ENCODE measurements around the gene ASNS.
A peak's percentile ranks its signal among the peaks of the same experiment; 100 is the strongest.

ASNS gene

DNA sequence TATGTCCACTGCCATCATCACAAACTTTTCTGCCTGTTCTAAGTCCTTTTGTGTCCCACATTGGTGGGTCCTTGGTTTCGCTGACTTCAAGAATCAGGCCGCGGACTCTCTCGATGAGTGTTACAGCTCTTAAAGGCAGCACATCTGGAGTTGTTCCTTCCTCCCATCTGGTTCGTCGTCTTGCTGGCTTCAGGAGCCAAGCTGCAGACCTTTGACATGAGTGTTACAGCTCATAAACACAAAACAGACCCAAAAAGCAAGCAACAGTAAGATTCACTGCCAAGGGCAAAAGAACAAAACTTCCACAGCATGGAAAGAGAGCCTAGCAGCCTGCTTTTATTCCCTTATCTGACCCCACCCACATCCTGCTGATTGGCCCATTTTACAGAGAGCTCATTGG, 30.2 kb downstream of the ASNS start:
- DNase-seq: no peak

DNA sequence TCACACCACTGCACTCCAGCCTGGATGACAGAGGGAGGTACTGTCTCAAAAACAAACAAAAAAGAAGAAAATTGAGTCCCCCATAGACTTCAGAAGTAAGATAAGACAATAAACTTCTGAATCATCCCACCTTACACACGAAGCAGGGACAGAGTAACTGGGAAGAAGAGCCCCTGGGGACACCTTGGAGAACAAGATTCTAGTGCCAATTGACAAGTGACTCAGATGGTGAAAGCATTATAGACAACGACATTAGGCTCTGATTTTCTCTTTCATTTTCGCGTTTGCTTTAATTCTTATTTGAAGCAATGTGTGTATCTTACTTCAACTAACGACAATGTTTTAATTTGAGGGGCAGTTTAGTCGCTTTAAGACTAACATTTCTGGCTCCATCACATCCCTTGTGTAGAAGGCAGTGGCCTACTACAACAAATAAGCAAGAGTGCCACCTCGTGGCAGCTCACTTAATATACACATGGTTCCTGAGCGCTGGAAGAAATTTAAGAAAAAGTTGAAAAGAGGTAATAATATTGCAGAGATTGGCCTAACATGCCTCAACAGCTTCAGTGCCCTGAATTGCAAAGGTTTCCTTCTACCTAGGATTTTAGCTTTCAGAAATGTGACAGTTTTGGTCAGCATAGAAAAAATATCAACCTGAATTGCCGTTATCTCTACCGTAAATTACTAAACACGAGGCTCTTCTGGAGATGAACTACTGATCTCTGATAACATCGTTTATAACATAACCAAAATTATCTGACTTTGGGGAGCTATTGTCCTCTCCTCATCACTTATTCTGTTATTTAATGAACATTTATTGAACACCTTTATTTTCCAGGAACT, 36.7 kb downstream of the ASNS start:
- DNase-seq: peak; percentile 53

DNA sequence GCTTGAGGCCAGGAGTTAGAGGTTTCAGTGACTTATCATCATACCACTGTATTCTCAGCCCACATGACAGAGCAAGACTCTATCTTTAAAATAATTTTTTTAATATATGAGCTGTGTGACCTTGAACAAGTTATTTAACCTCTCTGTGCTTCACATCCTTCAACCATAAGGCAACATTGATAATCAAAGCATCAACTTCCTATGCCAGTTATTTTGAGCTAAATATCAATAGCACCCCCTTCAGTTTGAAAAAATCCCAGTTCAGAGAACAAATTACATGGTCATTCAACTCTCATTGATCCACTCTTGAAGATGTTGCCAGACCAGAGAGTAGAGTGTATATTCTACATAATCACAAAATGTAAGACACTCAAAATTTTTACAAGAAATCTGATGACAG, 53.0 kb downstream of the ASNS start:
- DNase-seq: no peak

DNA sequence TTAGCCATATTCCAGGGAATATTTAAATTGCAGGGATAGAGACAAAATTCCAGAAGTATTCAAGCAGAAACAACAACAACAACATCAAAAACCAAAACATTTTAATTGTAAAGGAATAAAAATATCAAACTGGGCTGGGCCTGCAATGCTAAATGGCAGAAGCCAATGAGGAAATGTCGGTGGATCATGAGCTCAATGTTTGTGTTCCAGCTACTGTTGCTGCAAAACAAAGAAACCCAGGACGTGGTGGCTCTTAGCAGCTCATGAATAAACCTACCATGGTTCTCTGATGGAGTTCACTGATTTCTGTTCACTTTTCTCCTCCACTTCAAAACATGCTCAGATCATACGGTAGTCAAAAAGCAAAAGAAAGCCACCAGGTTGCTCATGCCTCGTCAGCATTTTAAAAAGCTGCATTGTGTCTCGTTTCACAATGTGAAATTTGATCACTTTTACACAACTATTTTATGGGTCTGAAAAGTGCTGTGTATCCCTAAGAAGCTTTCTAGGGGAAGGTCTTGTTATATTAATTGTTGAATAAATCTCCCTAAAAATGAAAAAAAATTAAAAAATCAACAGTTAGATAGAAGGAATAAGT, 54.0 kb downstream of the ASNS start:
- no peak for DNase-seq

Data from fibroblast of skin of scalp (primary cell).